ENCODE measurements around the gene AKIP1.

The AKIP1 gene

DNA sequence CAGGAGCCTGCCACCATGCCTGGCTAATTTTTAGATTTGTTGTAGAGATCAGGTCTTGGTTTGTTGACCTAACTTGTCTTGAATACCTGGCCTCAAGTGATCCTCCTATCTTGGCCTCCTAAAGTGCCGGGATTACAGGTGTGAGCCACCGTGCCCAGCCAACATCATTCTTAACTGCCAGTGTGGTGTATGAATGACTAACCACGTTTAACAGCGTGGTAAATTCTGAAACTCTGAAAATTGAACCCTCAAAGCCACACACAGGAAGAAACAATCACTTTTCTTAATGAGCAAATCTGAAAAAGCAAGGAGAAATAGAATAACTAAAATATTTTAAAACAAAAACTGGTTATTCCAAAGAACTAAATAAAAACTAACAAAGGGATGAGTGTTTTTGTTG, 45.9 kb downstream of the AKIP1 start:
- no peak for DNase-seq

DNA sequence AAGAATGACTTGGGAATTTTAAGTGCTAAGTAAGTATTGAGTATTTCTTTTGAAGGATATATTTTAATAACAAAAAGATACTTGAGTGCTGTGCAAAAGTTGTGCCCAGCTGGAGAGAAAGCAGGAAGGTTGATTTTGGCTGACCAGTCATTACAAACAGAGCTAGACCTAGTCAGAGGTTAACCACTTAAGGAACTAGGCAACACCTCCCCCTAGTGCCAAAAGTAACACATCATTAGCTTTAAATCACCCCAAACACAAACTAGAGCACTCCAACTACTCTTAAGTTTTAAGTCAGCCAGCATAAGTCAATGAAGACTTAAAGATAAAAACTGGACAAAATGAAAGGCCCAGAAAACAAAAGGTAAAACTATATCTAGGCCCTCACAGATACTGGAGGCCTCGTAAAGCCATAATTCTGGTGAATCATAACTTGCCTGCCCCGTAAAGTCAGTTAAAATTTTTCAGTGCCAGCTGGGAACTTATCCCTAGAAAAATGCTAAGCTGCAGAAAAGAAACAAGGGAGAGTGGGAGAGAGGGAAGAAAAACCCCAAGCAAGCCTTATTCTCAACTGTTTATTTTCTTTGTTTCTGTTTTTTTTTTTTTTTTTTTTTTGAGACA, 48.7 kb downstream of the AKIP1 start:
- peak in 3 of 56 donors; percentile 2 to 7 (median 5) for DNase-seq

DNA sequence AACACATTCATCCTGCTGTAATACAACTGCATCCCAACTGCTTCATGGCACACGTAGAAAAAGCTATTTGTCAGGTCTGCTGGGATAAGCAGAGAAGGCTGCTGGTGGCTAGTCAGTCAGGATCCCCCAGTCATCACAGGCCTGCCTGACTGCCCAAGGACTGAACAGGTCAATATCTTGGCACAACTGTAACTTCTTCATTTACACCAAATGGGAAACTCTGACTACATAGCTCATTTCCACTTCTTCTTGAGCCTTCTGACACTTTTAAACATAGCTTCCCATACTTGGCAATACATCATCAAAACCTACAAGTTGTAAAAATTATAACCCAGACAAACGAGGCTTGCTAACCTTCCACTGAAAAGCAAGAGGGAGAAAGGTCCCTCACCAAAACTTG, 50.4 kb downstream of the AKIP1 start:
- DNase-seq = no peak

DNA sequence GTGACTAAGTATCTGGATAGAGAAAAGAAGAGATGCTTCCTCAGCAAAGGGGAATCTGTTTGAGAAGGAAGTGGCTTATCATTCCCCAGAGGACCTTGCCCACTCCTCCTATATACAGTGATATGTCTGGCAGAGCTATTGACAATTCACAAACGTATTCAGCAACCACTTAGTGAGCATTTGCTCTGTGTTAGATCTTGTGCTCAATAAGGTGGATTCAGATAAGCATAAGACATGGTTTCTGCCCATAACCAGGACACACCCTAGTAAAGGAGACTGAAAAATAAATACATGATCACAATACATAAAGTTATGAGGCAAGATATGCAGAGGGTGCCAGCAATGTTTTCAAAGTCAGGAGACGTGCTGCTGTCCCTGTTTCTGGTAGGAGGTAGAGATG, 51.9 kb downstream of the AKIP1 start:
- DNase-seq = no peak

DNA sequence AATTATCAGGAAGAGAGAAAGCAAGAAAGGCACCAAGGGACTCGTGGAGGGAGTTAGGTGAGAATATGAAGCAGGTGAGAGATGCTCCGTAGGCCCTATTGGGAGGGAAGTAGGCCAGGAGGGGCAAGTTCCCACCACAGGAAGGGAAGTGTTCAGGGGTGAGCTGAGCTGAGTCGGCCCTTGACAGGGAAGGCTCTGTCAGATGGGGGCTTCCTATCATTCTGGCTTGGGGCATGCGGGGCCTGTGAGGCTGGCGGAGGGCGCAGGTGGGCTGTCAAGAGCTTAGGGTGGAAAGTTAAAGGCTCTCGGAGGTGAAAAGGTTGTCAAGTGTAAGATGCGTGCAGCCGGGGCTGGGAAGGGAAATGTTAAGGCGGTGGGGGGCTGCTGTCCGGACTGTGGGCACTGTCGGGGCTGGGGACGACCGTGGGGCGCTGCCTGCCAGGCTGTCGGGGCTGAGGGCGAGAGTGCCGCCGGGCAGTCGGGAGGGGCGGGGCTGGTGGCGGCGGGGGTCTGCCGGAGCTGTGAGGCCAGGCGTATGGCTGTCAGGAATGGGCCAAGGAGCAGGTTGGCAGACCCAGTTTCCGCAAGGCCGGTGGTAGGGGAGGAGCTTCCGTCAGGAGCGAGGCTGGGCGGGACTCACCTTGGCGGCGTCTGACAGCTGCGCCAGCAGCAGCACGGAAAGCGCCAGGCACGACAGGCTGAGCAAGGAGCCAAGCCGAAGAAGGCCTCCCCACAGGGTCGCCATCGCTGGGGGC, 52.8 kb downstream of the AKIP1 start:
- peak in 38 of 56 donors; percentile 27 to 91 (median 82) for DNase-seq

DNA sequence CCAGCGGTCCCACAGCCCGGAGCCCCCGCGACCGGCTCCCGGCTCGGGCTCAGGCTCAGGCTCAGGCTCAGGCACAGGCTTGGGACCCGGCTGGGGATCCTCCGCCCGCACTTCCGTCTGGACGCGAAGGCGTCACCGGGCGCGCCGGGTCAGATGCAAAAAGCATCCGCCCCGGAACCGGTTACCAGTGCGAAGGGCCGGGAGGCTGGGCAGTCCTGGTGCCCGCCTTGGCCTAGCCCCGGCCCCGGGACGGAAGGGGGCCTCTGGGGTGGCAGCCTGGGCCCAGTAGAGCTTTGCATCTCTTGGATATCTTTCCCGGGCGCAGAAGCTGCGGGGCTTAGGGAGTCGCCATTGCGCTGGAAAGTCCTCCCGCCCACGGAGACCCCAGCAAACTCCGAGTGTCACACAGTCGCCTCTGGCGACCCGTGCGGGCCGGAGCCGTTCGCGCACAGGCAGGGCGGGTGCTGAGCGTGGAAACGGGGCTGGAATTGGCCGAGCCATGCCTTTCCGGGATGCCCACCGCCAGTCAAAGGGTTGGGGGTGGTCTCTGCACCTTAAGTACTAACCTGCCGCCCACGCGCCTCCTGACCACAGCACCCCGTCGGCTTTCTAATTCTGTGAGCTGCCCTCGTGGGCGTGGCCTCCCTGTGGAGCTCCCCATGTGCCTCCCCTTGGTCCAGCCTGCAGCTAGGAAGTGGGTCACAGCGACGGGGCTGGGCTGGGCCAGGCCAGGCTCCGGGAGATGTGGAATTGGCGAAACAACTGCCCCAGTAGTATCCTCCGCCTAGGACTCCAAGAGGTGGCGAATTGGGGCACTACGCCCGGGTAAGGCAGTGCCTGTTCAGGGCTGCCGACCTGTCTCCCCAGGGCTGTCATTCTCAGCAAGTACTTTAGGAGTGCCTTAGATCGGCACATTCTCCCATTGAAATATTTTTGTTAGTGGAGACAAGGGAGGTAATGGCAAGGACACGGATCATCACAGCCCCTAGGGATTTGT, 53.6 kb downstream of the AKIP1 start, which contains the start of gene TMEM9B:
TSS of gene TMEM9B (minus strand) at position 119 of the 997 bp plus-strand sequence. CDS start 129 bp downstream, outside the sequence.
- peak; percentile 27 to 92 (median 84) for DNase-seq

DNA sequence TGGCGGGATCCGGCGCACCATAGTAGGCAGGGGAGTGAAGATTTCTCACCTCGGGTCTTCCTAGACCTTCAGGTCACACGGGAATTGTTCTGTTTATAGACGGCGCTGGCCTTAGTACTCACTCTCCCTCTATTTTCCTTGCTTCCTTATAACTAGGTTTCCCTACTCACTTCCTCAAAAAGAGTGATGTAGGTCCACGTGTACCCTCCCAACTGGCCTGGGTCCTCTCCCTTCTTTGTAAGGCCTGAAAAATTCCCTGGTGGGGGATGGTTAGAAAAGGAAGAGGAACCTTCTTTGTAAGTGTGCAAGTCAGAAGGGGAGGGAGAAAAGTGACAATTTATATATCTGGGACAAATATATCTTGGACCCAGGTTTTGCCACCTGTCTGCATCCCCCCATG, 56.2 kb downstream of the AKIP1 start:
- DNase-seq = no peak

All from nucleus accumbens (tissue), 56 donors.